ENCODE results near the gene NBEA.
"Not testable (repeated sequence)": the region's sequence is repeated elsewhere in the genome, so short reads cannot be mapped to it uniquely, and the experiment has no call there.

NBEA gene

DNA sequence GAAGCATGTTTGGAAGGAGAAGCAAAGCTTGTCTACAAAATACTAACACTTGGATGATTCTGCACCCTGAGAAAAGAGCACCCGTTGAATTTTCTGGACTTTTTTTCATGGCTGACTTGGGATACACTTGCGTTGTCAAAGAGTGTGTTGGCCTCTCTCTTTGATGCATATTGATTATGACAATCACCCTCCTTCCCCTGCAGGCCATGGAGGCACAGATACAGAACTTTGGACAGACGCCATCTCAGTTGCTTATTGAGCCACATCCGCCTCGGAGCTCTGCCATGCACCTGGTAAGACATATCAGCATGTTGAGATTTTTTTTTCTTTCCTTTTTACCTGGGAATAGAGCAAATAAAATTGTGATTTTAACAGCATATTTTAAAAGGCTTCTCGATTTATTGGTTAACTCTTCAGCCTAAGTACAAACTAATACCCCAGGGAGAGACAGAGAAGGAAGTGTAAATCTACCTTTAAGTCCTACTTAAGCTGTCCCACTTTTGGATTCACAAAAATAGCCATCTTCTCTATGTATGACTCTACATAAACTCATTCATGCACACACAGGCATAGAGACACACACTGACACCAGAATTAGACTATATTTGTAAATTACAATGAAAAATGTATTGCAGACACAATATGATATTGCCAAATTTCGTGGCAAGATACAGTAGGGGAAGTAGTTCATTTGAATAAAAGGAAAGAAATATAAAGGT, 704.1 kb downstream of the NBEA start:
- DNase-seq (ENCODE audit: low read depth in 2 of 2): no peak

DNA sequence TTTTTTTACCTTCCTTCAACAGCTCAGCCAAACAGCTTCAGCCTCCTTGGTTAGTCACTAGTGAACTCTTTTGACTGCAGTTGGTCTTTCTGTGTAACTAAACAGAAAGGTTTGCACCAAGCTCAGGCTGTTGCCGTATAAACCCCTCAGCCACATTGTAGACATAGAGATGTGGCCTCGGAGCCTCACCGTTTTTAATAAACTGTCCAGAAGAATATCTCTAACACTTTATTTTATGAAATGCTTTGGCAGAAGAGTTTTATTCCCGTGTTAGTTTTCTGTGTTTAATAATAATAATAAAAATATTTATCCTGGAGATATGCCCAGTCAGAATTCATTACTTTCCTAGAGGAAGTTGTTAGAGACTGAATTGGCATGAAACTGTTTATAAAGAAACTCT, 706.1 kb downstream of the NBEA start:
- DNase-seq (ENCODE audit: low read depth in 2 of 2): no peak

DNA sequence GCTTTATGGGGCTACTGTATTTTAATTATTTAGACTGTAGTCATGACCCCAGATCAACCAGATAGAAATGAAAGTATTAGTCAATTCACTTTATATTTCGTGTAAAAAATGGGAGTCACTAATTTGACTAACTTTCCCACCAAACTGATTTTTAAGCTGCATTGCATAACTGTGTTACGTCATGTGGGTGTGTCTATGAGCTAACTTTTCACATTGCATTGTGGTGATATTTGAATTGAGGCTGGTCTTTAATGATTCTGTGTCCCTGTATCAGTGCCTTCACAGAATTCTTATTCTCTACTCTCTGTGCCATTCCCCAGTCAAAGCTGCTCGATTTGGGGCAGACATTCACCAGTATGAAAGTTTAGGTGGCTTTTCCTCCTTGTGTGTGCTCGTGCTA, 707.1 kb downstream of the NBEA start:
- no peak for DNase-seq (ENCODE audit: low read depth in 2 of 2)

DNA sequence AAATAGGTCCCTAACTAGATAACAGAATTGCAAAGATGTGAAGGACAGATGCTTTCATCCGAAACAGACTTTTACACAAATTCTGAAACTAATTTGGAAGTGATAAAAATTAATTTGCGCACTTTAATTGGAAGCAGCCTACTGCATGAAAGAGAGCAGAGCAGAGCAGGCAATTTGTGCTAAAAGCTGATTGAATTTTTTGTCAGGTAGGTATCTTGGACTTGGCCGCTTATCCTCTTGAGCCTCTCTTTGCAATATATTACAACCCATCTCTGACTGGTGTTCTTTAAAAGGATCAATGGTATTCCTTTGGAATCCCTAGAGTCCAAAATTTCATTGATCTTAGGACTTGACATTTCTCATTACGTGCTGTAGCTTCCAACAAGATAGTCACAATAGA, 717.7 kb downstream of the NBEA start:
- no peak for DNase-seq (ENCODE audit: low read depth in 2 of 2)

DNA sequence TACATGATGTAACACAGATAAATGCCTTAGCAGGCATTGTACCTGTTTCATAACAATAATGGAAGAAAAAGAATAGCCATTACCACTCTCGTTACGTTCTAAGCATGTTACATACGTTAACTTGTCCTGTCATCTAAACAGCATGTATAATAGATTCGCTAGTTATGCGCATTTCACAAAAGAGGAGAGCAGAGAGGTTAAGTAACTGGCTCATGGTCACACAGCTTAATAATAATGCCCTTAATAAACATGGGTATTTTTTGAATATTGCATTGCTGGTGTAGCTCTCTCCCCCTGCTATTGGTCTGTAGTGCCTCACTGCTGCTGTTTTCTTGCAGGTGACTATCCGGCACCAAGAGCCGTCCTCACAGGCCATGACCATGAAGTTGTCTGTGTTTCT, 722.7 kb downstream of the NBEA start:
- no peak for DNase-seq (ENCODE audit: low read depth in 2 of 2)

DNA sequence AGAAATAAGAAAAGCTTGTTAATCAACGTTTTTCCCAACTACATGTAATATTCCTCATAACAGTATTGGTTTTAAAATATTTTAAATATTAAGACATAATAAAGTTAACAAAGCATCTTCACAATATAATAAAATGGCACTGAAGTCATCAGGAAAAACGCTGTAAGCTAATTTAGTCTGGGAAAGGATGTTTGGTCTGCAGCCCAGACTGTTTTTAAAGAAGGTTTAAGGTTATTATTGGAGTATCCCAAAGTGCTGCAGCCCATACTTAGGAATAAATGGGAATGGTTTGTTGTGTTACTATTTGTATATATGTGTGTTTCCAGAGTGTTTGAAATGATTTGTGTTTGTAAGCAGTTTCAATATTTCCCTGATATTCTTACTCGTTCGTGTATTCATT, 727.3 kb downstream of the NBEA start:
- no peak for DNase-seq (ENCODE audit: low read depth in 2 of 2)

DNA sequence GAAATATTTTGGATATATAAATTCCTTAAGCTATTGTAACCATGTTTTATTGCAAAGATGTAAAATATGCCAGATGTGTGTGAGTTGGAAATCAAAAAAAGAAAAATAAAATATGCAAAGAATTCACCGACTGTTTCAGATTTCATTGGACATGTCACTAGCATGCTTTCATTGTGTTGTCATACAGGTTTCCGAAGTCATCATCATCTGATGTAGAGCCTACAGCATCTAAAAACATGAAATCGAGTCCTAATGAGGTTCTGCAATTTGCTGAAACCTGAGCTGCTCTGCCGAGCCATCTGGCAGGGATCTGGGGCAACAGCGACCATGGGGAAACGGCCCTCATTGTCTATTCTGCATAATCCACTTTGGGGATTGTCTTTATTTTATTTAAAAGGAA, 730.5 kb downstream of the NBEA start:
- no peak for DNase-seq (ENCODE audit: low read depth in 2 of 2)

DNA sequence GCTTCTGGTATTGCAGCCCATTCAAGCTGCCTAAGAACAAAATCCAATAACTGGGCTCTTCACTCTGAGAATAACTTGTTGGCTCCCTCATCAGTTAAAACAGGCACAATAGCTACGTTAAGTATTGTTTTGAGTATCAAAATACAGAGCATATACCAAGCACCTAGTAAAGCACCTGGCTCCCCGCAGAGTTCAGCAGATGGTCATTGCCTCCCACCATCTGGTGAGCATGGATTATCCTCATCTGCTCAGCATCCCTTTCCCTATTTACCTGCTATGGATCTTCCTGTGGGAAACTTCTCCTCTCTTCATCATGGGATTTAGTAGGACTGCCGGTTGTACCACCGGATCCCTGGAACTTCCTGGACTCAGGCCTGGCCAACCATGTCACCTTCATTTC, 733.6 kb downstream of the NBEA start:
- DNase-seq (ENCODE audit: low read depth in 2 of 2): no peak

DNA sequence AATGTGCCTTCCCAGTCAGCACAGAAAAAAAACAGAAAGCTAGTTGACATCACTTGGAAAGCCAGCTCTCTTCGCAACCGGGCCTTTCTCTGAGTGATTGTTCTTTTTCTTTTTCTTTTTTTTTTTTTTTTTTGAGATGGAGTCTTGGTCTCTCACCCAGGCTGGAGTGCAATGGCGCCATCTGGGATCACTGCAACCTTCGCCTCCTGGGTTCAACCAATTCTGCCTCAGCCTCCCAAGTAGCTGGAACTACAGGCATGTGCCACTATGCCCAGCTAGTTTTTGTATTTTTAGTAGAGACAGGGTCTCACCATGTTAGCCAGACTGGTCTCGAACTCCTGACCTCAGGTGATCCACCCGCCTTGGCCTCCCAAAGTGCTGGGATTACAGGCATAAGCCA, 735.8 kb downstream of the NBEA start:
- DNase-seq (ENCODE audit: low read depth in 2 of 2): not testable (repeated sequence)

DNA sequence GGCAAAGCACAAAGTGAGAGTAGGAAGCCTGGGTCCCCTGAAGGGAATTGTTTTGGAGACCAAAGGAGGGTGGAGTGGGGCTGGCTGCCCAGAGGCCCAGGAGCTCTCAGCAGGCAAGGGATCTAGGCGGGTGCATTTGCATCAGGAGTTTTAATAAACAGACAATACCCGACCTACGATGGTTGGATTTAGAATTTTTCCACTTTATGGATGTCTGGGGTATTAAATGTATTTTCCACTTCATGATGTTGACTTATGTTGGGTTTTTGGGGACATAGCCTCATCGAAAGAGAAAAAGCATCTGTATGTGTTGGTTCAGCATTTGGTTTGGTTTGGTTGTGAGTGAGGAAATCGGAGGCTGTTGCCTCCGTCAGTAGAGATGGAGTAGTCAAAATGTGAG, 739.6 kb downstream of the NBEA start:
- no peak for DNase-seq (ENCODE audit: low read depth in 2 of 2)

DNA sequence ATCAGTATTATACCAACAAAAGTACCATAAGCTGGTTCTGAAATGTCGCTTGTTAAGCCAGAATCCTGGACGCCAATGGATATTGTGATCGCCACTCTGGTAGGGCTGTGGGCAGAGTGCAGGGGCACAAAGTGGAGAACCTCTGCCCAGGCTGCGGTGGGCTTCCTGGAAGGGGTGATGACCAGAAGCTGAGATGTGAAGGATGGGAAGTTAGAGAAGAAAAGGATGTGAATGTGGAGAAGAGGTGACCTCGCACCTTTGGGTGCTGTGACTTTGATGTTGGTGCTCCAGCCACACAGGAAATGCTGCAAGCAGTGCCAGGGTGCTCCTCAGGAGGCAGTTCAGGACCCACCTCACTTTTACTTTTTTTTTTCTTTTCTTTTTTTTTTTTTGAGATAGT, 742.4 kb downstream of the NBEA start:
- DNase-seq (ENCODE audit: low read depth in 2 of 2): no peak

DNA sequence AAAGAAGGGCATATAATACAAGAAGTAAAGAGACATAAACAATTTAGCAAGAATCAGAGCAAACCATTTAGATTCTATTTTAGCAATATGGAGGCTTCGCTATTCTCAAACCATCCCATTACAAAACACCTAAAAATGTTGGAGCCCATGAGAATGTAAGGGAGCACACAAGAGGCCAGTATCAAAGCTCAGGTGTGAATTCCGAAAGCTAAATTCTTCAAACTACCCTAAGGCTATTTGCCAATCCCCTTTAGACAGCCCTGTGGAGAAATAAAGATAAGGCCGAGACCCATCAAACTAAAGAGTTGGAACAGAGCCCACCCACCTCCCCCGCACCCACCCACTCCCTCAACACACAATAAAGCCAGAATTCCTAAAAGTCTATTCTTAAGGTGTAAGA, 745.3 kb downstream of the NBEA start:
- no peak for DNase-seq (ENCODE audit: low read depth in 2 of 2)

DNA sequence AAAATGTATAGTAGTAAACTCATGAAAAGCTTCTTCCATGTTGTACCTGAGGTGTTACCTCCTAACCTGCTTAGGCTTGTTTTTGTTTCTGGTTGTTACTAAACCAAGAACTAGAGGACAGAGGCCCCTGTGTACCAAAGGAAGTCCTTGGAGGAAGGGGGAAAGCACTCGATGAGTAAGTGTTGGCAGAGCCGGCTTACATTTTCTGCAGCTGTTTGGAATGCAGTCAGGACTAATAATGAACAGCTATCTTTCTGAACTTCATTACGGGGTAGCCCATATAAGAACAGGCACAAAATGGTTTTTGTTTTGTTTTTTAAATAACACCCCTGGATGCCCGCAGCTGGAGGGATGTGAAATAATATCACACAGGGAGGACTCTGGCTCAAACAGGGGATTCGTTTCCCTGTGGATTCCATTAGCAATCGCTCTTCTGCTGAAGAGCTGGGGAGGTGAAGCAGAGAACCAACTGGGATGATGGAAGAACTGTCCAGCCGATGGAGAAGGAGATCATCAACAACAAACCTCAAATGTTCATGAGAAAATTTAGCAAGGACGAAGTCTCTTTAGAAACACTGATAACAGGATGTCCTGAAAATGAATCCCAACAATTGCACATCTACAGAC, 748.6 kb downstream of the NBEA start:
- DNase-seq (ENCODE audit: low read depth in 2 of 2): no peak

DNA sequence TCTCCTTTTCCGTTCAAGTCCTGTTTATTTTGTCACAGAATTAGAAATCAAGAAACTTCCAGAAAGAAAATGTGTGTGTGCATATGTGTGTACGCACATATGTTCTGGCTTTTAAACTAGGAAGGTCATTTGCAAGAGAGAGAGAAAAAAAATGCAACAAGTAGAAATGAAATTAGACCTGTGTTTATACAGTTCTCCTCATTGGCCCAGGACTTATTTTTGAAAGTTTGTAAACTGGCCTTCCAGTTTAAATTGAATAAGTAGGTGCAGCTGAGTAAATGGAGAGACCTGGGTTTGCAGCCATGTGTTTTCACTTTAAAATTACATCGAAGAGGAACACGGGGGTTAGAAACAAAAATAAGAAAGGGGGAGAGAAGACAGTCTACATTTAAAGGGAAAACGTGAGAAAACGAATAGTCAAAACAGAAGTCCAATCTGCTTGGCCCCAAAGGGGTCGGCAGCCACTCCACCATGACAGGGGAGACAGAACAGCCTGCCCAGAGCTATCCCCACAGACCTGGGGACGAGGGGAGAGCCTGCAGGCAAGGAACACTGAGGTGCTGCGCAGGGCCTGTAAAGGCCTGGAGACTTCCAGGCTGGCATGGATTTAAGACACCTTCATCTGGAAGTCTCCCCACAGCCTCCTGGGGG, 751.2 kb downstream of the NBEA start:
- no peak for DNase-seq (ENCODE audit: low read depth in 2 of 2)

DNA sequence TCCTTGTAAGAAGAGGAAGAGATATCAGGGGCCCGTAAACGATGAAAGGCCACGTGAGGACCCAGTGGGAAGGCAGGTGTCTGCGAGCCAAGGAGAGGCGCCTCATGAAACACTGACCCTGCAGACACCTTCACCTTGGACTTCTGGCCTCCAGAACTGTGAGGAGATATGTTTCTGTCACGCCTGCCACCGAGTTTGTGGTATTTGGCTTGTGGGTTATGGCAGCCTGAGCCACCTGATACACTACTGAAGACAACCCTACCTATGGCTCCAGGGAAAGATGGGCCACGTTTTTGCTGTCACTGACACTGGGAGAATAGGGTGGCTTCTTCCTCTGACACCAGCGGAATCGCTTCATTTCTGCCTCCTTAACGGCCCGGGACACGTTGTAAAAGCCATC, 752.0 kb downstream of the NBEA start:
- no peak for DNase-seq (ENCODE audit: low read depth in 2 of 2)

DNA sequence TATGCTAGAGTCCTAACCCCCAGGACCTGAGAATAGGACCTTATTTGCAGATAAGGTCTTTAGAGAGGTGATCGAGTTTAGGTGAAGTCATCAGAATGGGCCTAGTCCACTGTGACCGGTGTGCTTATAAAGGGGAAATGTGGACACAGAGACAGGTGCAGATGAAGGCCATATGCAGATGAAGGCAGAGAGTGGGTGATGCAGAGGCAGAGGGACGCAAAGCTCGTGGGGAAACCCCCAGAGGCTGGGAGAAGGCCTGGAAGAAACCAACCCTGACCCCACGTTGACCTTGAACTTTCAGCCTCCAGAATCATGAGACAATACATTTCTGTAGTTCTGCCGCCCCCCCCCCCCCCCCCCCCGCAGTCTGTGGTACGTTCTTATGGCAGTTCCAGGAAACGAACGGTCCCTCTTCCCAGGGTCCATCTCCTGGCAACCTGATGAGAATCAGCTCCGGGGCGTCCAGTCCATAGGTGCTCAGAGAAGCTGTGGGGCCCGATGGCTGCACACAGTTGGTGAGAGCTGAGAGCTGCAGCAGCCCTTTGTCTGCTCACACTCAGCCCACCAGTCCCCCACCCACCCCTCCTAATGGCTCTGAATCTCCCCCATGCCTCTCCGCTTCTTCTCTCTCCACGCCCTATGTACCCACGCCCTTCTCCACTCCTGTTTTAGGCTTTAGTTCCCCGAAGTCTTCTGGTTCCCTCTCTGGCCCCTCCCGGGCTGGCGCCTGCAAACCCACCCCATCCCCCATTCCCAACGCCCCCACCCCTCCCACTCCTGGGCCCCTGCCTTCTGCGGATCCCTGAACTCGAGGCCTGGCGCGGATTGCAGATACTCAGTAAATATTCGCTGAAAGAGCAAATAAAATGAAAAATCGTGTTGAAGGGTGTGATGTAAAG, 752.7 kb downstream of the NBEA start:
- no peak for DNase-seq (ENCODE audit: low read depth in 2 of 2)

DNA sequence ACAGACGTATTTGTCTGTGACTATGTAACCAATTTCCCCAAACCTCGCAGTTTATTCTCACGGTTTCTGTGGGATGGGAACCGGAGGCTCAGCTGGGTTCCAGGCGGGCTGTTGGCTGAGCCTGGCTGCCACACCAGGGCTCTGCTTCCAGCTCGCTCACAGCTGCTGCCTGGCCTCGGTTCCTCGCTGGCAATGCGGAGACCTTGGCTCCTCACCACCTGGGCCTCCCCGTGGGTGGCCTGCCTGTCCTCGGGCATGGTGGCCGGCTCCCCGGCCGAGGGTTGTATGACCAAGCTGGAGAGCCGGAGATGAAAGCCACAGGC, 753.3 kb downstream of the NBEA start:
- no peak for DNase-seq (ENCODE audit: low read depth in 2 of 2)

DNA sequence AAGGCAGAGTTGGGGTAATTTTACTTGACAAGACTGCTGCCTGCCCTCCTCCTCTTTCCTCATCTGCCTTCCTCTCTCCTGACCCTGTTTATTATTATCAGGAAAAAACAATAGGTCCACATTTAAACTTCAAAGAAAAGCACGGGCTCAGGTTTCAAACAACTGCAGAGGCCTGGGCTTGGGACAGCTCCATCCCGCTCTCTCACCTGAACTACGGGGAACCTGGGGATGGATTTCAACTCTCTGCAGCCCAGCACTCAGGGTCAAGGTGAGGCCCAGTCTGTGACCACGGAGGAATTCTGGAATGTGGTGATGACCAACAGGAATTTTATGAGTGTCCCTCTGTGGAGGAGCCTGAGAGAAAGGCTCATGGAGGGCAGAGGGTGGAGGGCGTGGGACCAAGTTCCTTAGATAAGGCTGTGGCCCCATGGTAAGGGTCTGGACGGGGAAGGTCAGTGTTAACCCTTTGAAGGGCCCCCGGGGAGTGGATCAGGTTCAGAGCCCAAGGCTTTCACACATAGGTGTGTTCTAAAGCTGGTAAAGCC, 755.2 kb downstream of the NBEA start:
- DNase-seq (ENCODE audit: low read depth in 2 of 2): no peak

DNA sequence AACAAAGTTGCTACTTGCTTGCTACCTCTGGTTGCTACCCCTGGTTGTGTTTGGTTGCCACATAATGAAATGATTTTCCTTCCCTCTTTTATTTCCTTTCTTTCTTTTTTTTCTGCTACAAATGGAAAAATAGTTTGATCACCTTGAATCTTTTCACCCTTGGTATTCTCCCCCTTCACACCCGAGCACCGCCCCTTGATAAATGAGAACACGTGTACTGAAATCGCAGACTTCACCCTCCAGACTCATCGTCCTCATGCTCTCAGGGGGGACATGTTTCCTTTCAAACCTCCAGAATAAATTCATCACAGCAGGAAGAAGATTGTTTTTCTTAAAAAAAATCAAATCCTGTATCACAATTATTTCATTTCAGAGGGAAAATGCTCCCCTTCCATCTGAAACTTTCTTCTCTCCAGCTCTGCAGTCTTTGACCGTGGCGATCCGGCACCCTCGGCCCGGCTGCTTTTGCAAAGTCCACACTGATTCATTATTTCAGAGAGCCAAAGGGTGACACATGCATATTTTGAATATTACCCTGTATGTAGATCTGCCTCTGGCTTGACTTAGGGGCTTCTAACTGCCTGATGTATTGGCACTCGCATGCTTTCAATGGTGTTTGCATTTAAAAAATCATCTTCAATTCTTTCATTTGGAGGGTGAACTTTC, 757.0 kb downstream of the NBEA start:
- DNase-seq (ENCODE audit: low read depth in 2 of 2): no peak

DNA sequence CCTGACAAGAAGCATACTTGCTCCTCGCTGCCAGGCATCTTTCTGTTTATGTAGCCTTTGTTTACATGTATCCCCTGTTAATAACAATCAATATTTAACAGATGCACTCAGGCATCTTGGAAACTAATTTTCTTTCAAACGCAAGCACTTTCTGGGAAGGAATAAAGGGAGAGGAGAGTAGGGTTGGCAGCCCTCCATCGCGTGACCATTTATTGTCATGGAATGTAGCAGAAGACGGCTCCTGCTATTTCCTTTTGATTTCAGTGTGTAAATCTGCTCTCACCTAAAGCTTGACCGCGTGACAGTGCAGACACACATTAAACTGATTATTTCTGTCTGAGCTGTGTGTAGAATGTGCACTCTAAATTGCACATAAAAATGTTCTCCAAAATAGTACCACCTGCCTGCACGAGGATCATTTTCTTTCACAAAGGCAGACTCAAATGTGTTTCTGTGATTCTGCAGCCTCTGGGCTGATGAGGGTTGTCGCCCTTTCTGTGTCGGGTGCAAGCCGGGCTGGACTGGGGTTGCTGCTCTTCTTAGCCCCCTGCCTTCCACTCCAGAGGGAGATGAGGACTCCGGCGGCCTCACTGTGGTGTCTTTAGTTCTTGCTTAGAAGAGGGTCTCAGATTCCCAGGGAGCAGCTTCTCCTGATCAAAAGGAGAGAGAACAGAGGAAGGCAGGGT, 757.9 kb downstream of the NBEA start:
- no peak for DNase-seq (ENCODE audit: low read depth in 2 of 2)

DNA sequence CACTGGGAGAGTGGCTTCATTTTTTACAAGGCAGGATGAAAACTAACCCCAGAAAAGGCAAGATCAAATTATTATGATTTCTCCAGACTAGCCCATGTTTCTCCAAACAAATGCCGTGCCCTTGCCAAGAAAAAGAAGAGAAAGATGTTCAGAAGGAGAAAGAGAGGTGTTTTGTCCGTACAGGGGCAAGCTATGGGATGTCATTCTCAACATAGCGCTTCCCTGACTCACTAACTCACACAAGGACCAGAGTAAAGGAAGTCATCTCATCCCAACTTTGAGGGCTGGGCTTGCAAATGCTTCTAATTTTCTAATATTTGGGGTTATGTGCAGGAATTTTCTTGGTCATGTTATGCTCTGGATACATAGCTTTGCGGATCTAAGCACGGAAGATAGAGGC, 758.6 kb downstream of the NBEA start:
- no peak for DNase-seq (ENCODE audit: low read depth in 2 of 2)
